ENCODE data around the gene ETFDH.

The ETFDH gene

DNA sequence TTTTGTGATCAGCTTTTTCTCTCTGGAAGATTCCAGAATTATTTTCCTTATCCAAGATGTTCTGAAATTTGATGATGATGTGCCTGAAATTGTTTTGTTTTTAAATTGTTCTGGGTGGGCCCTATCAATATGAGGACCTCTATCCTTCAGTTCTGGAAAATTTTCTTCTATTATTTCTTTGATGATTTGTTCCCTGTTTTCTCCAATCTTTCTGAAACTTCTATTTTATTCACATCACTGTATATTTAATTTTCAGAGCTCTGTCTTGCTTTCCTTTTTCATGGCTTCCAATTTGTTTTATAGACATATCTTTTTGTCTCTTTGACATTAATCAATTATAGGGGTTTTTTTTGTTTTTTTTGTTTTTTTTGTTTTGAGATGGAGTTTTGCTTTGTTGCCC lies 84.5 kb downstream of the ETFDH start:
- no peak for DNase-seq

GRCh38 chr4:158758142-158758541 lies 86.0 kb downstream of the ETFDH start:
- no peak for DNase-seq

- DNase-seq = no peak
Observed at GRCh38 chr4:158758703-158759102, 86.6 kb downstream of the ETFDH start.
